ENCODE data around the gene IRX4. TPM values are rescaled to one million over a fixed set of nuclear protein-coding genes. Genes with fewer than 3 reads are reported as not detected.

The IRX4 gene
- total RNA-seq, 4 donors from 2014 or later, result not detected

- H3K4me1 ChIP-seq, result no peaks in the 10 kb centered on the region
- no peaks in the 10 kb centered on the region for H3K9me3 ChIP-seq
- no peak for DNase-seq
- H3K4me3 ChIP-seq, result no peak overlapping the region
- TF ChIP-seq POLR2A (IDR thresholded peaks at IDR 0.05), result no peak
- TF ChIP-seq, protein P1, sequence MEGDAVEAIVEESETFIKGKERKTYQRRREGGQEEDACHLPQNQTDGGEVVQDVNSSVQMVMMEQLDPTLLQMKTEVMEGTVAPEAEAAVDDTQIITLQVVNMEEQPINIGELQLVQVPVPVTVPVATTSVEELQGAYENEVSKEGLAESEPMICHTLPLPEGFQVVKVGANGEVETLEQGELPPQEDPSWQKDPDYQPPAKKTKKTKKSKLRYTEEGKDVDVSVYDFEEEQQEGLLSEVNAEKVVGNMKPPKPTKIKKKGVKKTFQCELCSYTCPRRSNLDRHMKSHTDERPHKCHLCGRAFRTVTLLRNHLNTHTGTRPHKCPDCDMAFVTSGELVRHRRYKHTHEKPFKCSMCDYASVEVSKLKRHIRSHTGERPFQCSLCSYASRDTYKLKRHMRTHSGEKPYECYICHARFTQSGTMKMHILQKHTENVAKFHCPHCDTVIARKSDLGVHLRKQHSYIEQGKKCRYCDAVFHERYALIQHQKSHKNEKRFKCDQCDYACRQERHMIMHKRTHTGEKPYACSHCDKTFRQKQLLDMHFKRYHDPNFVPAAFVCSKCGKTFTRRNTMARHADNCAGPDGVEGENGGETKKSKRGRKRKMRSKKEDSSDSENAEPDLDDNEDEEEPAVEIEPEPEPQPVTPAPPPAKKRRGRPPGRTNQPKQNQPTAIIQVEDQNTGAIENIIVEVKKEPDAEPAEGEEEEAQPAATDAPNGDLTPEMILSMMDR (IDR thresholded peaks at IDR 0.05), result no peak
- H3K27me3 ChIP-seq, result no peaks in the 10 kb centered on the region
- H3K36me3 ChIP-seq, result no peaks in the 10 kb centered on the region
- no peak overlapping the region for H3K27ac ChIP-seq
Measured at GRCh38 chr5:1851290-1851934, 31.3 kb downstream of the IRX4 start.

DNA sequence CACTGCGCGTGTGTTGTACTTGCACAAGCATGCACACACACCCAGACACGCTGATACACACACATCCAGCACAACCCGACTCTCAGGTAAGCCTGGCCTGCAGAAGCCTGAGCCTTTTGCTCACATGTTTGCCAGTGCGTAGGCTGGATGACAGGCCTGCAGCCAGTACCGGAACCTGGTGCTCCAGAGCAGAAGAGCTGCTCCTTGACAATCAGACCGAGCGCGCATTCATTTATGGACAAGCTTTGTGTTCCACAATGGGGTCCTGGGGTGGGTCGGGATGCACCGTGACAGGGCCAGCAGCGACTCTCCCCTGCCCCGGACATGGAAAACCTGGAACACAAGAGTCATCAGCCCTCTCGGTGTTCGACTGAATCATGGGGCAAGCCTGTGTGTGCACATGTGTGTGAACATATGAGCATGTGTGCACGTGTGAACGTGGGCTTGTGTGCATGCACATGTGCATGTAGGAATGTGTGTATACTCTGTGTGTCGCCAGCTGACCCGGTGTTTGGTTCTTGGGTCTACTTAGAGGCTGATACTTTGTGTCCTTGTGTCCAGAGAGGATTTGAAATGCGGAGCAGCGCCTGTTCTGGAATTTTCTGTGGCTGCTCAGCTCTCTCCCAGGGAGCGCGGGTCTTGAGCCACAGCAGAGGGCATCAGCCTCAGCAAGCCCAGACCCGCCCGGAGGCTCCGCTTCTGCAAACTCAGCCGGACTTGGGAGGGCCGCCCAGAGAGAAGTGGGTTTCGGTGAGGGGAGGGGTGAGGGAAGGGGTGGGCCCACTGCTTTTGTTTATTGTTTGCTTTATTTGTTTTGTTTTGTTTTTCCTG lies 32.2 kb downstream of the IRX4 start:
- Histone ChIP-seq H3K36me3 (no peaks in the 10 kb centered on the region), H3K9me3 (no peaks in the 10 kb centered on the region), H3K27me3 (no peaks in the 10 kb centered on the region), H3K4me3 (no peak overlapping the region), H3K4me1 (no peaks in the 10 kb centered on the region), H3K27ac (no peak overlapping the region)
- no peak for TF ChIP-seq POLR2A (IDR thresholded peaks at IDR 0.05)
- TF ChIP-seq, protein P1 (IDR thresholded peaks at IDR 0.05), result no peak
- DNase-seq, result no peak

DNA sequence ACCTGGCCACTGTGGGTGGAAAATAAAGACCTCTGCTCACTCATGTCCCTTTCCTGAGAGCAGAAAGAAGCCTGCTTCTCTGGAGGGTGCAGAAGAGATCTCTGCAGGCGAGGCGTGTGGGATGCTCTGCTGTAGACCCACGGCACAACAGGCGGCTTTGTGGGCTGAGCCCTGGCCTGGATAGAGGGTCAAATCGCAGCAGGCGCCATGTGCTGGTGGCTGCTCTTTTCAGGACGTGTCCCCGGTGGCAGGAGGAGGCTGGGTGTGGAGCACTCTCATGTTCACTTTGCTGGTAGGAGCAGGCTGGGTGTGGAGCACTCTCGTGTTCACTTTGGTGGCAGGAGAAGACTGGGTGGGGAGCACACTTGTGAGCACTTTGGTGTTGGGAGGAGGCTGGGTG lies 35.1 kb downstream of the IRX4 start:
- Histone ChIP-seq H3K27me3 (no peaks in the 10 kb centered on the region), H3K36me3 (no peaks in the 10 kb centered on the region), H3K9me3 (no peaks in the 10 kb centered on the region), H3K4me1 (no peaks in the 10 kb centered on the region), H3K4me3 (no peak overlapping the region), H3K27ac (no peak overlapping the region)
- TF ChIP-seq, protein P1 (IDR thresholded peaks at IDR 0.05), result no peak
- no peak for TF ChIP-seq POLR2A (IDR thresholded peaks at IDR 0.05)
- no peak for DNase-seq

- Histone ChIP-seq H3K4me3 (no peak overlapping the region), H3K36me3 (no peaks in the 10 kb centered on the region), H3K4me1 (no peaks in the 10 kb centered on the region), H3K27me3 (no peaks in the 10 kb centered on the region), H3K27ac (no peak overlapping the region), H3K9me3 (no peaks in the 10 kb centered on the region)
- no peak for DNase-seq
- TF ChIP-seq, protein P1 (IDR thresholded peaks at IDR 0.05), result no peak
- TF ChIP-seq POLR2A (IDR thresholded peaks at IDR 0.05), result no peak
Measured at GRCh38 chr5:1847056-1847455, 35.7 kb downstream of the IRX4 start.

DNA sequence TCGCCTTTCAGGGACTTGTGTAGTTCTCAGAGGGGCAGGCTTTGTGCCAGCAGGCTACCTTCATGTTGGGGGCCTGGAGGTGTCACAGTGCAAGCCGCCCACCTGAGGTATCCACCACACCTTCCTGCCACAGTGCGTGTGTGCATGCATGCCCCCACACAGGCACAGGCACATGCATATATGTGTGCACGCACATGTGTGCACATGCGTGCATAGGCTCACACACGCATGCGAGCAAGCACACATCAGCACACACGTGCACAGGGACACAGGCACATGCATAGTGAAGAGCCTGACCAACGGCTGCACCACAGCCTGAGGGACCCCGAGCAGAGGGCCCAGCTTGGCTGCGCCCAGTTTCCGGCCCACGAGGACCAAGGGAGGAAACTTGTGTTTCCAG lies 36.1 kb downstream of the IRX4 start:
- Histone ChIP-seq H3K4me1 (no peaks in the 10 kb centered on the region), H3K36me3 (no peaks in the 10 kb centered on the region), H3K4me3 (no peak overlapping the region), H3K27ac (no peak overlapping the region), H3K27me3 (no peaks in the 10 kb centered on the region), H3K9me3 (no peaks in the 10 kb centered on the region)
- DNase-seq, result no peak
- no peak for TF ChIP-seq POLR2A (IDR thresholded peaks at IDR 0.05)
- TF ChIP-seq, protein P1 (IDR thresholded peaks at IDR 0.05), result no peak
